ENCODE results near the gene CRHR2.

GRCh38 chr7:30698481-30698880, 16.2 kb upstream of the CRHR2 start:
- TF ChIP-seq CTCF (IDR thresholded peaks at IDR 0.05; ENCODE audit: poor library complexity, severe bottlenecking) (no peak), RAD21 (conservative IDR thresholded peaks at IDR 0.05) (no peak), EZH2 (IDR thresholded peaks at IDR 0.05; ENCODE audit: borderline replicate concordance, insufficient read depth, low read length, poor library complexity, severe bottlenecking) (no peak), TAF1 (IDR thresholded peaks at IDR 0.05; ENCODE audit: low read depth) (no peak), REST (IDR thresholded peaks at IDR 0.05; ENCODE audit: borderline replicate concordance) (no peak), SMC3 (conservative IDR thresholded peaks at IDR 0.05; ENCODE audit: poor library complexity) (no peak), POLR2AphosphoS5 (IDR thresholded peaks at IDR 0.05) (no peak)

Measured in neural cell (in vitro differentiated cells).